Hematopoietic multipotent progenitor cell treated with erythropoietin and hydrocortisone succinate and interleukin-3 and kit ligand, for 15 days (in vitro differentiated cells): ENCODE results near the gene LRMDA.

Source experiments
- DNase-seq: peaks from one replicate; pipeline ENCODE4 v3.0.0-alpha.2; 2015; ENCODE audit warnings: low spot score

LRMDA gene

GRCh38 chr10:76440426-76440825 lies 1009.0 kb downstream of the LRMDA start:
- no peak for DNase-seq

- DNase-seq = no peak
Measured at GRCh38 chr10:76442113-76442512, 1010.7 kb downstream of the LRMDA start.

DNA sequence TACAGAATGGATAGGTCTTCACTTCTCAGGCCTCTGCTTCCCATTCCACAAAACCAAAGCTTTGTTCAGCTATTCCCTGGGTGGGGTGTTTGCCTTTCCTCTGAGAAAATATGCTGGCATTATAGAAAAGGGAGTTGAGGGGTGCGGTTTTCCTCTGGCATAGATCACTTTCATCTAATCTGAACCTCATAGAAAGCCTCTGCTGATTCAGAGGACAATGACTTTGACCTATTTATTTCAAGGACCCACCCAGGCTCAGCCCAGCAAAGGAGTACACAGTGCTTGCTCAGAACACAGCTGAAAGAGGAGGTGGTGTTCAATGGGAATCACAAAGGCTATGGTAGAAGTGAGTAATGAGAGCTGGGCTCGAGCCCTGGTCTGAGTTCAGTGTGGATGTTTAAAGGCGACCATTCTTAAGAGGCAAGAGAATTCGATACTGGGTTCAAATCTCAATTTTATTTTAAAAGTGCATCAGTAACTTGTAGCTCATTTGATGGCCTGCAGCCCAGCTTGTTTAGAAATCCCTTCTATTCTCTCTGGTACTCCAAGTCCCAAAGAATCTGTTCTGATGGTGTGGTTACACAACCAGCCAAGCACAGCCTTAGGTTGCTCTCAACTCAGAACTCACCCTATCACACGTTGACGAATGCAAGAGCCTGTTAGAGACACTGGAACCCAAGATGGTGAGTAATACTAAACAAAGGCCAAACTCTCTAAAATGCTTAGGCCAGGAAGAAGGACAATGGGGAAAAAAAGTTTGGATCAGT lies 1012.8 kb downstream of the LRMDA start:
- DNase-seq = no peak

DNA sequence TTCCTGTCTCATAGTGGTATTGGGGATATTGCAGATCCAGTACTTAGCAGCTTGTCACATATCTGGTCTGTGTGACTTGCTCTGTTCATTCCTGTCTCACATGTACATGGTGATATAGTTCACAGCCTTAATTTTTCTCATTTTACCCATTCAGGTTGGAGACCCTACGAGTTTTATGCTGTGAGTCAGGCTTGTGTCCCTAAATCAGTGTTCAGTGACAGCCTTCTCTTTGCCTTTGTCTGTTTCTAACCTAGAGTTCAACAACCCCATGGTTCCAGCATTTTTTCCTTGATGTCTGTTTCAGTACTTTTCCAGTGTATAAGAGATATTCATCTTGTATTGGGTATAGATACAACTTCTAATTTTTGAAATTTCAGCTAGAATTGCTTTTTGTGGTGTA lies 1016.2 kb downstream of the LRMDA start:
- no peak for DNase-seq

GRCh38 chr10:76451911-76452310 lies 1020.5 kb downstream of the LRMDA start:
- DNase-seq = no peak

GRCh38 chr10:76453332-76453731 lies 1021.9 kb downstream of the LRMDA start:
- DNase-seq = no peak

DNA sequence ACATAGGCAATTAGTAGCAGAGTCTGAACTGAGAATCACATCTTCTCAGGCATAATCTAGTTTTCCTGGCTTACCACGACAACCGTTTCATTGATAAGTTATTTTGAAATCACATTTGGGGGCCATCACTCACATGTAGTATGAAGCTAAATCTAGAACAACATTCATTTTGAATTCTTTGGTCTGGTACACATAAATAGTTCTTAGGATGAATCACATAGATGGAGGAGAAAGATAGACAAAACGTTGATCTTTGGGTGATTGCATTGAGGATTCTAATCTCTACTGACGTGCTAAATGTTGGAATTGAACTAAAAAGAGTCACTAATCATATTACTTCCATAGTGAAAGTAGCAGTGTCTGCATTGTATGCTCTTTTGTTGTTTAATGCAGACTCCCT lies 1022.6 kb downstream of the LRMDA start:
- no peak for DNase-seq

- no peak for DNase-seq
Measured at GRCh38 chr10:76454506-76455140, 1023.2 kb downstream of the LRMDA start.

- DNase-seq = no peak
Measured at GRCh38 chr10:76456197-76456596, 1024.8 kb downstream of the LRMDA start.

DNA sequence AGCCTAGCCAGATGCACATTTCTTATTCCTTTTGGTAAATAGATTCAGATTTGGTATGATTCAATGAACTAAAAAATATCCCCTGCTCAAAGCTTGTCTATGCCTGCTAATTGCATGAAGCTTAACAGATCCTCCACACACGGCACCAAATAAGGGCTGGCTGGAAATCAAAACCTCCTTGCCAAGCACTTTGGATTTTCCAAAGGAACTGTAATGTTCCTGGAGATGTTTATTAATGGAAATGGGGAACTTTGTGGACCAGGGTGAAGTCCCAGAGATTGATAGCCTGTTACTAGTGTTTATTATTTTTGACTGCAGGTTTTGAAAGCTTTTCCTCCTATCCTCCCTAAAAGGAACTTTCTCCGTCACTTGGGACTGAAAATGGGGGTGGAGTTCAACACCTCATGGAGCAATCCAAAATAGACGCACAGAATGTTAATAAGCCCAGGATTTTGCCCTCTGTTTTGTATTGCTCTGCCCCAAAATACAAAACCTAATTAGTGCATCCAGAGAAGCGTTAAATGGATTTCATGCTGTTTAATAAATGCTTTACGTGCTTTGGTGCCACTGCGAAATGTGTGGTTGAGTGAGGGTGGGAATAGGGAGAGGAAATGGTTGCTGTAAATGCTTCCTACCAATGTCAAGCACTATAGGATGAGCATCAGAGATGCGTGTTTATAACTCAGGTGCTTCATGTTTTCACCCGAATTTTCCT lies 1027.7 kb downstream of the LRMDA start:
- DNase-seq = no peak

DNA sequence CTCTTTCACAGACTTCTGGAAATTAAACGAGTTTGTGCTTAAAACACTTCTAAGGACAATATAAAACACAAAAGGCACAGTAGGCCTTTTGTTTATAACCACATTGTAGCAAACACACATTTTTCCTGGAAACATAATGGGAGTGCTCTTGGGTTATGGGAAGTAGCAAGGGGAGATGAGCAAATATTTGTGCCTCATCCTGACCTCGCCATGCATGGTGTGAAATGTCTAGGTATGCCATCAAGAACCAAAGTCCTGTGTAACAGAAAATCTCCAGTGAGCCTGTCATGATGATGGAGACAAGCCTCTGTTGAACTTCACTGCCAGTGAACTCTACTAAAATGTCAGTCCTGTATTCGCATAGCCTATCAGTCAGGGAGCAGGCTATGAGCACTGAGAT lies 1029.6 kb downstream of the LRMDA start:
- no peak for DNase-seq

DNA sequence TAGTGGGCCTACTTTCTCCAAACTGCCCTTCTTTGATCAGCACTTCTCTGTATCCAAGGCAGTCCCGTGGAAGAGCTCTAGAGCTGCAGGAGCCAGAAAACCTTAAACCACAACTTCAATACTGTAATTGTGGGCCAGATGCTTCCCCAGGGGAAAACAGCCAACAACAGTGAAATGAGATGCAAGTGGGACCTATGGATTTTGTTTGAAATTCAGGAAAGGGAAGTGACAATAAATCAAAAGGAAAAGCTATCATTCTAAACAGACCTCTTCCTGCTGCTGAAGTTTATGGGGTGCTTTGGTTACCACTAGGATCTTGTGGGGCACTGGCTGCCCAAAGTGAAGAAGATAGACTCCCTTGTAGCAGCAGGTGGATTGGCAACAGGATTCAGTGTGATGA lies 1031.7 kb downstream of the LRMDA start:
- no peak for DNase-seq

GRCh38 chr10:76466836-76467503 lies 1035.5 kb downstream of the LRMDA start:
- DNase-seq = no peak

DNA sequence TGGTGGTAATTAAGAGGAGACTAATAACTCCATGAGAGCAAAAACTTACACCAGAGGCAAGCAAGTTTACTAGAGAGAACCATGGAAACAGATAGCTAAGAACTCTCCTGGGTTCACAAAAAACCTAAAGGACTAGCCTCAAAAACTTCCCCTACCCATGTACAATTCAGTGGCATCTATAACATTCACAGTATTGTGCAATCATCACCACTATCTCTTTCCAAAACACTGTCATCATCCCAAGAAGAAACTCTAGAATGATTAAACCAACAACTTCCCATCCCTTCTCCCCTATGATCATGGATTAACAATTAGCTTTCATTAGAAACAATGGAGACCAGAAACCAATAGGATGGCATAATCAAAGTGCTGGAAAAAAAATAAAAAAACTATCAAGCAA lies 1038.3 kb downstream of the LRMDA start:
- DNase-seq = no peak

GRCh38 chr10:76479103-76479790 lies 1047.8 kb downstream of the LRMDA start:
- no peak for DNase-seq

- DNase-seq = no peak
Measured at GRCh38 chr10:76481178-76481577, 1049.8 kb downstream of the LRMDA start.

DNA sequence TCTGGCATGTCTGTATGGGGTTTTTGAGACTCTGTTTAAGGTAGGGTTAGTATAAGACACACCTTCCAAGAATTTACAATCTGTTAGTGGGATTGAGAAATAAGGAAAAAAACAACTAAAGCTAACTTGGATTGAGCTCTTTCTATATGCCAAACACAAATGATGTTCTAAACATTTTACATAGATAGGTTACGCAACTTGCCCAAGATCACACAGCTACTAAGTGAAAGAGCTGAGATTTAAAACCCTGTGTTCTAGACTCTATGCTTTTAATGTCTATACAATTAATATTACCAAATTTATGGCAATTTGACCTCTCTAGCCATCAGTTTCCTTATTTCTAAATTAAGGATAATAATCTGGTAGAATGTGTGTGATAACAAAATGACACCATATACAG lies 1056.2 kb downstream of the LRMDA start:
- no peak for DNase-seq

DNA sequence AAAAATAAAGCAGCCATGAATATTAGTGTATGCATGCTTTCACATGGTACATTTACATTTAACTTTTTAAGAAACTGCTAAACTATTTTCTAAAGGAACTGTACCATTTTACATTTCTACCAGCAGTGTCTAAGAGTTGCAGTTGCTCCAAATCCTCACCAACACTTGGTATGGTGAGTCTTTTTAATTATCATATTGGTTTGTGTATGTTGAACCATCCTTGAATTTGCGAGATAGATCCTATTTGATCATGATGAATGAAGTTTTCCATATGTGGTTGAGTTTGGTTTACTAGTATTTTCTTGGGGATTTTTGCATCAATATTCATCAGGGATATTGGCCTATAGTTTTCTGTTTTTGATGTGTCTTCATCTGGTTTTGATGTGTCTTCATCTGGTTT lies 1057.2 kb downstream of the LRMDA start:
- DNase-seq = no peak

GRCh38 chr10:76491216-76491615 lies 1059.8 kb downstream of the LRMDA start:
- no peak for DNase-seq

- DNase-seq = no peak
Measured at GRCh38 chr10:76492026-76492425, 1060.6 kb downstream of the LRMDA start.

DNA sequence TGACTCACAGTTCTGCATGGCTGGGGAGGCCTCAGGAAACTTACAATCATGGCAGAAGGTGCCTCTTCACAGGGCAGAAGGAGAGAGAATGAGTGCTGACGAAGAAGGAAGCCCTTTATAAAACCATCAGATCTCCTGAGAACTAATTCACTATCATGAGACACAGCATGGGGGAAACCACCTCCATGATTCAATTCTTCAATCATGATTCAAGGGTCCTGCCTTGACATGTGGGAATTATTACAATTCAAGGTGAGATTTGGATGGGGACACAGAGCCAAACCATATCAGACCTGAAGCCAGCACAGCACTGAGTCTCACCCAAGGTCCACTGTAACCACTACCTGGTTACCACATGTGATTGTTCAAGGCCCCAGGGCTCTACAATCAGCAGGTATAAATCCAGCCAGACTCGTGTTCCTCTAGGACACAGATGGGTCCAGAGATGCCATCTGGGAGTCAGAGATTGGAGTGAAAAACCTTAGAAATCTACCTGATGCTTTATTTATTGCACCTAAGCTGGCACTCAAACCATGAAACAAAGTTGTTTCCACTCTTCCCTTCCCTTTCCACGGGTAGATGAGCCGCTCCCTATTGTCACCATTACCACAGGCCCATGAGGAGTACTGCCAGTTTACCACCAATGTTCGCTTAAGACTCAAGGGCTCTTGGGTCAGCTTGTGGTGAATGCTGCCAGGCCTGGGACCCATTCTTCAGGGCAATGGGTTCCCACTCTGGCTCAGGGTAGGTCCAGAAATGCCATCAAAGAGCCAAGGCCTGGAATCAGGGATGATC lies 1061.5 kb downstream of the LRMDA start:
- DNase-seq = no peak
